Right ventricle myocardium superior (tissue), 1 donor: ENCODE measurements around the gene FAM222A. TPM values are rescaled to one million over a fixed set of nuclear protein-coding genes. Genes with fewer than 3 reads are reported as not detected.

Experiments
- ATAC-seq: fragments of 200-7000 bp; cut with Tn5 transposase; one replicate; pipeline ENCODE4 v1.9.1; 2020; ENCODE audit warnings: mild to moderate bottlenecking; ENCODE audit not compliant: poor library complexity
- DNase-seq: peaks from one replicate; pipeline ENCODE4 v3.0.0-alpha.2; 2020
- intact Hi-C: fragments of 100-400 bp; cut with DNase I; formaldehyde crosslinking; loops from one replicate; pipeline ENCODE4 v1.11.2; 2022
- total RNA-seq: library from RNA; stranded (reverse); fragmentation: NEBNext Ultra II Directional; extraction: Animal tissue kit (Norgen Biotek cat#: 25700); gene quantifications from one replicate; pipeline ENCODE4 v1.2.1, GENCODE V29; 2021
- donor health status: DM: no; HTN: yes; CAD: no; lungs with severe emphysema.

The FAM222A gene
- total RNA-seq, 1 donor from 2014 or later, result 25.0 TPM

DNA sequence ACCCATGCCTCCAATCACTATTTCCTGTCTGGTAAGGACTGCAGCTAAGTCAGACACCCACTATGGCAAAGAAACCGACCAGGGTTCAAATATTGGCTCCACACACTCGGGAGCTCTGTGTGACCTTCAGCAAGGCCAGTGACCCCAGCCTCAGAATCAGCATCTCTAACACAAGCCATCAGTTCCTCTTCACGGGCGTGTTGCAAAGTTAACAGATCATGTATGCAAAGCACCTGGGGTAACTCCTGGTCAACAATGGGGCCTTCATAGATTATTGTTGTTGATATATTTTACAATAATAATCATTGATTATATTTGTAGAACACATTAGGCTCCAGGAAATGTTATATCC, 6.2 kb upstream of the FAM222A start:
- intact Hi-C loops, result no loop called here
- no peak for ATAC-seq
- no peak for DNase-seq

- no peak for ATAC-seq
- no peak for DNase-seq
- intact Hi-C loops, result no loop called here
These were observed 4.7 kb upstream of the FAM222A start for GRCh38 chr12:109708939-109709338.

DNA sequence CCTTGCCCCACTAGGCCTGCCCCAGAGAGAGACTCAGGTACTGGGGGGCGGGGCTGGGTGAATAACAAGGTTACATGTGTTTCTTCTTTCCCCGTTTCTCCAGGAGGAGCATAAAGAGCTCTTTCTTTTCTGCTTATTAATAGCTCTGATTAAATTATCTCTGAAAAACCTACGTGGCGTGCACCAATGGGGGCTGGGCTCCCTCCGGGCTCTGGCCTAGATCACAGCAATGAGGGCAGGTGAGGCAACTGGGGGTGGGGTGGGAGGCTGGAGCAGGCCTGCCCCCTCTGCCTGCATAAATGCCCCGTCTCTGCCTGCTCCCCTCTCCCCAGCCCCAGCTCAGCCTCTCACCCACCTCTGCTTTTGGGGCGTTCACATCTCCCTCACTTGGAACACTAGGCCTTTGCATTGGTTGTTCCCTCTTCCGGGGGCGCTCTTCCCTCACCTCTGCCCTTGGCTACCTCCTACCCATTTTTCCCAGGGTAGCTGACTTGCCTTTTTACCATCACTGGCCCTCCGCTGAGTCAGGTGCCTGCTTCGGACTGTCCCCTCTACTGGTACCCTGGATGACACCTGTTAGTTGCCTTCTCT, 4.1 kb upstream of the FAM222A start:
- no peak for ATAC-seq
- DNase-seq, result no peak
- intact Hi-C loops, result no loop called here

GRCh38 chr12:109710205-109710746, 3.3 kb upstream of the FAM222A start:
- intact Hi-C loops, result loop anchor here (10.0 kb wide), 1 partner anchor 115 kb away; no protein-coding TSS in a partner anchor
- ATAC-seq, result no peak
- no peak for DNase-seq

GRCh38 chr12:109710747-109711595, 2.7 kb upstream of the FAM222A start:
- DNase-seq (no peak), ATAC-seq (no peak)
- intact Hi-C loops, result loop anchor here (10.0 kb wide), 1 partner anchor 116 kb away; no protein-coding TSS in a partner anchor

GRCh38 chr12:109711596-109712461, 1.8 kb upstream of the FAM222A start:
- intact Hi-C loops, result loop anchor here (10.0 kb wide), 1 partner anchor 117 kb away; no protein-coding TSS in a partner anchor
- peak; percentile 59 for DNase-seq
- ATAC-seq, result peak; percentile 23

DNA sequence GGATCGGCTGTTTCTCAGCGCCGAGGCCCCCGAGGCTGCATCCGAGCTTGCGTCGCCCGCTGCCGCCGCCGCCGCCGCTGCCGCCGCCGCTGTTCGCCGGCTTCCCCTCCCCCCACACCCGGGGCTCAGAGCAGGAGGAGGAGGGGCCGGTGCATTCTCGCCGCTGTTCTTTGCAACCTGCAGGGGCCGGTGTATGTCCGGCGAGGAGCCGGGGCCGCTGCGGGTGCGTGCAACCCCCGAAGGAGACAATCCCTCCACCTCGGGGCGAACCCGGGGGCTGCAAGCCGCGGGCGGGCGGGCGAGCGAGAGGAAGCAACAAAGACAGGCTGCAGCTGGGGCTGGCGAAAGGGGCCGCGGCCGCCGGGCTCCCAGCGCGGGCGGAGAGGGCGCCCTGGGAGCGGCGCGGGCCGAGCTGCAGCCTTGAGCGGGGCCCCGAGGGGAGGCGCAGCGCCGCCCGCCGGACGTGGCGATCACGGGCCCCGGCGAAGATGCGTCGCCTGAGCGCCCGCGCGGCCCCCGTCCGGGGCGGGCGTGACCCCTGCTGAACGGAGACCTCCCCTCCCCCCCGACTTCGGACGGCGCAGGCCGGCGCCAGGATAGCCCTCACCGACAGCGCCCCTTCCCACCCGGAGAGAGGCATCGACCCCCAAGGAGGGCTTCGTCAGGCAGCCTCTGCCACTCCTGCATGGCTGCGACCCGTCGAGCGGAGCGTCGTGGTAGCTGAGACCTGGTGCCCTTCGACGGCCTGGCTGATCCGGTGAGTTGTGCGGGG, 702 bp downstream of the FAM222A start:
- DNase-seq, result peak; percentile 80
- intact Hi-C loops, result loop anchor here (10.0 kb wide), 1 partner anchor 120 kb away; no protein-coding TSS in a partner anchor
- peak; percentile 25 for ATAC-seq

GRCh38 chr12:109714913-109715244, 1.3 kb downstream of the FAM222A start:
- no peak for ATAC-seq
- intact Hi-C loops, result loop anchor here (5.0 to 10.0 kb wide), 2 partner anchors 57 to 120 kb away; no protein-coding TSS in a partner anchor
- no peak for DNase-seq

- DNase-seq (peak; percentile 60), ATAC-seq (no peak)
- intact Hi-C loops, result loop anchor here (5.0 to 10.0 kb wide), 2 partner anchors 57 to 121 kb away; no protein-coding TSS in a partner anchor
These were observed 1.9 kb downstream of the FAM222A start for GRCh38 chr12:109715310-109716091.

- intact Hi-C loops, result loop anchor here (5.0 to 10.0 kb wide), 2 partner anchors 56 to 121 kb away; no protein-coding TSS in a partner anchor
- ATAC-seq, result no peak
- no peak for DNase-seq
These were observed 2.5 kb downstream of the FAM222A start for GRCh38 chr12:109716092-109716479.

DNA sequence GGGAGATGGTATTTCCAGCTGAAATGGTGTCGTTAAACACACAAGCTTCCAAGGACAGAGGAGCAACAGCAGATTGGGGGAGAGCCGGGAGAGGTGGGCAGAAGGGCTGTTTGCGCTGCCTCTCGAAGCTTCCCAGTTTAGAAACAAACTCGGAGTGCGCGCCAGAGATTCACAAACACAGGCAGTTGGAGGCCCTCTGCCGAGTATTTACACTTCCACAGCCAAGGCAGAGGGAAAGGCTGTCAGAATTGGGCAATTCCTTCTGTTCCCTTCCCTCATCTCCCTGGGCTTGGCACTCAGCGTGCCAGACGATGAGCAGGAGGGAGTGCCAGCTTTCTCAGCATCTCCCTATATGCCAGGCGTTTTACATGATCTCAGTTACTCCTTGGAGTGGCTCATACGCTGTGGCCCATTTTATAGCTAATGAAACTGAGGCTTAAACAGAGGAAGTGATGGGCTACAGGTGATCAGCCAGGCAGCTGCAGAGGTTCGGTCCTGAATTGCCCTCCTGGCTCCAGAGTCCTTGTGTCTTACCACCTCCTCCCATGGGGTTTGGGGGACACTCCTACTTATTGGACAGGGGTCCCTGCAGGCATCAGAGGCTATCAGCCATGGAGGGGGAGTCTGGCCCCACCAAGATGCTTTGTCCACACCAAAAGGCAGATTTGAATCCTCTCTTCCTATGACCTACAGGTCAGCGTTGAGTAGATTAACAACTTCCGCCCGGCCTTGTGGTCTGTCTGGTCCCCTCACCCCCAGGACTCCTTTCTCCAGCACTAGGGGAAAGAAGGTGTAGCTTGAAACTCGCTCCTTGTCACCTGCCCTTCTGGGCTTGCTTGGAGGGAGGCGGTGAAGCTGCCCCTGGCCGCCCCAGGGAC, 3.1 kb downstream of the FAM222A start:
- intact Hi-C loops, result loop anchor here (5.0 to 10.0 kb wide), 2 partner anchors 56 to 122 kb away; no protein-coding TSS in a partner anchor
- peak; percentile 62 for DNase-seq
- no peak for ATAC-seq

- ATAC-seq, result no peak
- intact Hi-C loops, result loop anchor here (5.0 to 10.0 kb wide), 2 partner anchors 55 to 123 kb away; no protein-coding TSS in a partner anchor
- DNase-seq, result no peak
These were observed 4.0 kb downstream of the FAM222A start for GRCh38 chr12:109717390-109718357.

DNA sequence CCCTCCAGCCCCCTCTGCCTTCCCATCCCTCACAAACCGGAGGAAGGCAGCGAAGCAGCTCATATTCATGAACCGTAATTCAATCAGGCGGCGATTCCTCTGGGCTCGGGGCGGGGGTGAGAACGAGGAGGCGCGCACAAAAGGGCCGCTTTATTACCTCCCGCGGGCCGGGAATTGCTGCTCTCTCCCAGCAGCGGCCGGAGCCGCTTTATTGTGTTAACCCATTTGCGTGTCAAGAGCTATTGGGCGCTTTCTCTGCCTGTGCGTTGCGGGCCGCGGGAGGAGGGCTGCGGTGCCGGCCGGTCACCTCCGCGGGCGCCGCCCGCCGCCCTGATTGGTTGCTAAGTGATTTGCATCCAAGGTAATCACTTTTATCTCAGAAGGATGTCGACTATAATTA, 4.8 kb downstream of the FAM222A start:
- intact Hi-C loops, result loop anchor here (5.0 to 10.0 kb wide), 2 partner anchors 54 to 124 kb away; no protein-coding TSS in a partner anchor
- no peak for ATAC-seq
- no peak for DNase-seq

GRCh38 chr12:109719123-109720022, 5.7 kb downstream of the FAM222A start:
- no peak for ATAC-seq
- no peak for DNase-seq
- intact Hi-C loops, result loop anchor here (5.0 to 10.0 kb wide), 2 partner anchors 53 to 125 kb away; no protein-coding TSS in a partner anchor
